Osteoblast (primary cell): ENCODE data around the gene RPL13A. TPM values are rescaled to one million over a fixed set of nuclear protein-coding genes. Genes with fewer than 3 reads are reported as not detected.

Experiments used
- DNase-seq: peaks from one replicate; pipeline ENCODE4 v3.0.0; 2011; ENCODE audit warnings: low spot score, mixed read lengths; ENCODE audit not compliant: insufficient read length; ENCODE audit errors: missing footprints
- H2AFZ ChIP-seq: 2 replicates; pipeline ENCODE4 v1.6.0; 2011; ENCODE audit warnings: mild to moderate bottlenecking, low read length
- H3K27ac ChIP-seq: 2 replicates; pipeline ENCODE4 v1.5.1; 2011; ENCODE audit warnings: mild to moderate bottlenecking, low read depth, low read length, moderate library complexity
- H3K27me3 ChIP-seq: 2 replicates; pipeline ENCODE4 v1.6.0; 2012; ENCODE audit warnings: mild to moderate bottlenecking, control low read depth, inconsistent platforms, low read length, moderate library complexity; ENCODE audit not compliant: insufficient read depth
- H3K36me3 ChIP-seq: 2 replicates; pipeline ENCODE4 v1.5.1; 2011; ENCODE audit warnings: mild to moderate bottlenecking, low read length, control low read depth, moderate library complexity; ENCODE audit not compliant: insufficient read depth
- H3K4me1 ChIP-seq: 2 replicates; pipeline ENCODE4 v1.5.1; 2011; ENCODE audit warnings: mild to moderate bottlenecking, low read length, control low read depth, moderate library complexity; ENCODE audit not compliant: insufficient read depth
- H3K4me2 ChIP-seq: 2 replicates; pipeline ENCODE4 v1.6.0; 2011; ENCODE audit warnings: mild to moderate bottlenecking, low read length; ENCODE audit not compliant: insufficient read depth
- H3K4me3 ChIP-seq: fragments of 200-600 bp; sonication (generic); 3 replicates; pipeline ENCODE4 v1.5.1; 2012; ENCODE audit warnings: mild to moderate bottlenecking, low read length, inconsistent platforms; ENCODE audit not compliant: insufficient read depth
- H3K79me2 ChIP-seq: 2 replicates; pipeline ENCODE4 v1.6.0; 2012; ENCODE audit warnings: mild to moderate bottlenecking, low read length, control low read depth, inconsistent platforms; ENCODE audit not compliant: insufficient read depth
- H3K9me3 ChIP-seq: 2 replicates; pipeline ENCODE4 v1.5.1; 2011; ENCODE audit warnings: low read depth, low read length, control low read depth
- H4K20me1 ChIP-seq: 2 replicates; pipeline ENCODE4 v1.6.0; 2012; ENCODE audit warnings: mild to moderate bottlenecking, low read length, control low read depth; ENCODE audit not compliant: insufficient read depth
- CTCF ChIP-seq: IDR thresholded peaks from 2 replicates; pipeline ENCODE4 v1.5.1; 2011; ENCODE audit warnings: mild to moderate bottlenecking, low read depth, low read length, moderate library complexity; ENCODE audit errors: extremely low read depth
- total RNA-seq: library from RNA; depleted of rRNA; stranded (reverse); fragments of >200 nt; gene quantifications from 2 replicates; pipeline ENCODE4 v1.2.3, GENCODE V29; 2012

The RPL13A gene
- total RNA-seq, 1 donor: 2,185 TPM

- Histone ChIP-seq H4K20me1 (peaks cover 45% of the 10 kb centered on the region), H3K9me3 (no peaks in the 10 kb centered on the region), H3K4me2 (peak overlapping the region; percentile 85), H3K27me3 (no peaks in the 10 kb centered on the region), H3K4me1 (peaks cover 13% of the 10 kb centered on the region), H3K27ac (peak overlapping the region; percentile 87), H3K4me3 (peak overlapping the region; percentile 96), H3K36me3 (peaks cover 47% of the 10 kb centered on the region), H3K79me2 (peaks cover 38% of the 10 kb centered on the region), H2AFZ (no peak overlapping the region)
- no peak for TF ChIP-seq CTCF
- DNase-seq: no peak
These were observed 2.3 kb downstream of the RPL13A start for GRCh38 chr19:49489601-49490167.

- H3K4me1 ChIP-seq: peaks cover 13% of the 10 kb centered on the region
- peaks cover 45% of the 10 kb centered on the region for H4K20me1 ChIP-seq
- H3K36me3 ChIP-seq: peaks cover 47% of the 10 kb centered on the region
- no peaks in the 10 kb centered on the region for H3K9me3 ChIP-seq
- TF ChIP-seq CTCF: no peak
- peak overlapping the region; percentile 96 for H3K4me3 ChIP-seq
- H3K4me2 ChIP-seq: peak overlapping the region; percentile 85
- no peak for DNase-seq
- no peak overlapping the region for H2AFZ ChIP-seq
- no peaks in the 10 kb centered on the region for H3K27me3 ChIP-seq
- peak overlapping the region; percentile 27 for H3K27ac ChIP-seq
- peaks cover 38% of the 10 kb centered on the region for H3K79me2 ChIP-seq
These were observed 3.0 kb downstream of the RPL13A start for GRCh38 chr19:49490287-49491029.

- Histone ChIP-seq H3K9me3 (no peaks in the 10 kb centered on the region), H3K4me1 (peaks cover 13% of the 10 kb centered on the region), H3K4me2 (no peak overlapping the region), H3K27ac (no peak overlapping the region), H3K4me3 (no peak overlapping the region), H2AFZ (no peak overlapping the region), H4K20me1 (peaks cover 45% of the 10 kb centered on the region), H3K79me2 (peaks cover 38% of the 10 kb centered on the region), H3K27me3 (no peaks in the 10 kb centered on the region), H3K36me3 (peaks cover 47% of the 10 kb centered on the region)
- TF ChIP-seq CTCF: no peak
- DNase-seq: peak; percentile 52
These were observed 3.8 kb downstream of the RPL13A start for GRCh38 chr19:49491030-49491803.
